ENCODE data around the gene CXCL17. TPM values are rescaled to one million over a fixed set of nuclear protein-coding genes. Genes with fewer than 3 reads are reported as not detected.

Gene CXCL17
- total and polyA plus RNA-seq, 7 donors: 0.05 to 0.11 TPM; not detected in 5

DNA sequence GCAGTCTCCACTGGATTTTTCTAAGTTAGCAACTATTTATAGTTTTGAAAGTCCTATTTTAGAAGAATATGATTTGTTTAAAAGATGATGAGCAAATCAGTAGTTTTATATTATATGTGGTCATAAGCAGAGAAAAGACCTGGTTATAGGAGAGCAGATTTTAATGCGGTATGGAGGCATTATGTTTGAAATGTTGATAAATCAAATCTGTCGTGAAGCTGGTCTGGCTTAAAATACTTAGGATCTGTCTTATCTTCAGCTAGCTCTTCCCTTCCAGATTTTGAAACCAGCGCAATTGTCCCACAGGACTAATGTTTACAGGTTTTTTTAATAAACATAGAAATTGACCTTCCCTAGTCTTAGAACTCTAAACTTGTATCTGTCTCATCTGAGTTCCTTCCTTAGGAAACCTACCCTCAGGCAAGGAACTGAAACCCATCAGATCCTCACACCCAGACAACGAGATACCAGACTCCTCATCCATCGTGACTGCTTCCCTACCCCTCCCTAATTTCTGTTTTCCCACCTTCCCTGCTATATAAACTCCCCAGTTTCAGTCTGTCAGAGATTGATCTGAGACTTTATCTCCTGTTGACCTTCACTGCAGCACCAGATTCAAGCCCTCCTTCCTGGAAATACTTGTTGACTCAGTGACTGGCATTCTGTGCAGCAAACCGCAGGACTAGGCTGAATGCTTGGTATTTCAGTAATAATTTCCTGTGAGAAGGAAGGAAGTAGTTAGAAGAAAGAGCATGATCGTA, 37.8 kb upstream of the CXCL17 start:
- Histone ChIP-seq H3K27ac (no peak overlapping the region), H3K36me3 (ENCODE audit: insufficient read depth in 1 of 2, low read depth in 1 of 2) (no peaks in the 10 kb centered on the region), H3K4me1 (no peaks in the 10 kb centered on the region), H3K27me3 (ENCODE audit: insufficient read depth in 3 of 3, low read length in 2 of 3) (no peaks in the 10 kb centered on the region), H3K9me3 (no peaks in the 10 kb centered on the region), H3K4me3 (no peak overlapping the region)
- WGBS, 3 donors: 56 to 58% (median 56%) methylated on average over 7 of the region's 7 CpGs
- no peak for ATAC-seq
- TF ChIP-seq, protein P1, sequence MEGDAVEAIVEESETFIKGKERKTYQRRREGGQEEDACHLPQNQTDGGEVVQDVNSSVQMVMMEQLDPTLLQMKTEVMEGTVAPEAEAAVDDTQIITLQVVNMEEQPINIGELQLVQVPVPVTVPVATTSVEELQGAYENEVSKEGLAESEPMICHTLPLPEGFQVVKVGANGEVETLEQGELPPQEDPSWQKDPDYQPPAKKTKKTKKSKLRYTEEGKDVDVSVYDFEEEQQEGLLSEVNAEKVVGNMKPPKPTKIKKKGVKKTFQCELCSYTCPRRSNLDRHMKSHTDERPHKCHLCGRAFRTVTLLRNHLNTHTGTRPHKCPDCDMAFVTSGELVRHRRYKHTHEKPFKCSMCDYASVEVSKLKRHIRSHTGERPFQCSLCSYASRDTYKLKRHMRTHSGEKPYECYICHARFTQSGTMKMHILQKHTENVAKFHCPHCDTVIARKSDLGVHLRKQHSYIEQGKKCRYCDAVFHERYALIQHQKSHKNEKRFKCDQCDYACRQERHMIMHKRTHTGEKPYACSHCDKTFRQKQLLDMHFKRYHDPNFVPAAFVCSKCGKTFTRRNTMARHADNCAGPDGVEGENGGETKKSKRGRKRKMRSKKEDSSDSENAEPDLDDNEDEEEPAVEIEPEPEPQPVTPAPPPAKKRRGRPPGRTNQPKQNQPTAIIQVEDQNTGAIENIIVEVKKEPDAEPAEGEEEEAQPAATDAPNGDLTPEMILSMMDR (IDR thresholded peaks at IDR 0.05): no peak
- intact Hi-C loops (cut with DNase I): no loop called here
- no peak for DNase-seq

DNA sequence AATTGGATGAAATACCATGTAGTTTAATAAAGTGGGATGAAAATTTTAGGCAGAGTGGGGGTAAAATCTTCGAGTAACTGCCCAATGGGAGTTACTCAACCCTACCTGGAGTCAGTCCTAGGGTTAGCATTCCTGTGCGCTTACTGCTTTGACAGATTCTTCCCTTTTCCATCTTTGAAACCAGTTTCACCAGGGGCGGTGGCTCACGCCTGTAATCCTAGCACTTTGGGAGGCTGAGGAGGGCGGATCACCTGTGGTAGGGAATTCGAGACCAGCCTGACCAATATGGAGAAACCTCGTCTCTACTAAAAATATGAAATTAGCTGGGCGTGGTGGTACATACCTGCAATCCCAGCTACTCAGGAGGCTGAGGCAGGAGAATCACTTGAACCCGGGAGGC, 37.0 kb upstream of the CXCL17 start:
- TF ChIP-seq, protein P1 (IDR thresholded peaks at IDR 0.05): no peak
- no peak overlapping the region for H3K27ac ChIP-seq
- H3K36me3 ChIP-seq (ENCODE audit: insufficient read depth in 1 of 2, low read depth in 1 of 2): no peaks in the 10 kb centered on the region
- no peak overlapping the region for H3K4me3 ChIP-seq
- H3K9me3 ChIP-seq: no peaks in the 10 kb centered on the region
- 86 to 90% (median 89%) methylated on average over 9 of the region's 9 CpGs for WGBS, 3 donors
- intact Hi-C loops (cut with DNase I): no loop called here
- DNase-seq: no peak
- ATAC-seq: no peak
- no peaks in the 10 kb centered on the region for H3K27me3 ChIP-seq (ENCODE audit: insufficient read depth in 3 of 3, low read length in 2 of 3)
- H3K4me1 ChIP-seq: no peaks in the 10 kb centered on the region

DNA sequence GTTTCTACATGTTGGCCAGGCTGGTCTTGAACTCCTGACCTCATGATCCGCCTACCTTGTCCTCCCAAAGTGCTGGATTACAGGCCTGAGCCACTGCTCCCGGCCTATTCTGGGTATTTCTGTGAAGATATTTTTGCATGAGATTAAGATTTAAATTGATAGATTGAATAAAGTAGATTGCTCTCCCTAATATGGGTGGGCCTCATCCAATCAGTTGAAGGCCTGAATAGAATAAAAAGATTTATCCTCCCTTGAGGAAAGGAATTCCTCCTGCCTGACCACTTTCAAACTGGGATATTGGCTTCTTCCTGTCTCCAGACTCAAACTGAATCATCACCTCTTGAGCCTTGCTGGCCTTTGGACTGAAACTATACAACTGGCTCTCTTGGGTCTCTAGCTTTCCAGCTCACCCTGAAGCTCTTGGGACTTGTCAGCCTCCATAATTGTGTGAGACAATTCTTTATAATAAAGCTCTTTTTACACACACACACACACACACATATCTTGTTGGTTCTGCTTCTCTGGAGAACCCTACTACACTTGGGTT, 36.1 kb upstream of the CXCL17 start:
- H3K27ac ChIP-seq: no peak overlapping the region
- H3K36me3 ChIP-seq (ENCODE audit: insufficient read depth in 1 of 2, low read depth in 1 of 2): no peaks in the 10 kb centered on the region
- H3K4me1 ChIP-seq: no peaks in the 10 kb centered on the region
- TF ChIP-seq, protein P1 (IDR thresholded peaks at IDR 0.05): no peak
- ATAC-seq (no peak), DNase-seq (no peak)
- H3K9me3 ChIP-seq: no peaks in the 10 kb centered on the region
- intact Hi-C loops (cut with DNase I): no loop called here
- no peaks in the 10 kb centered on the region for H3K27me3 ChIP-seq (ENCODE audit: insufficient read depth in 3 of 3, low read length in 2 of 3)
- whole genome bisulfite sequencing, 3 donors: 92 to 96% (median 95%) methylated on average over 2 of the region's 2 CpGs
- no peak overlapping the region for H3K4me3 ChIP-seq

DNA sequence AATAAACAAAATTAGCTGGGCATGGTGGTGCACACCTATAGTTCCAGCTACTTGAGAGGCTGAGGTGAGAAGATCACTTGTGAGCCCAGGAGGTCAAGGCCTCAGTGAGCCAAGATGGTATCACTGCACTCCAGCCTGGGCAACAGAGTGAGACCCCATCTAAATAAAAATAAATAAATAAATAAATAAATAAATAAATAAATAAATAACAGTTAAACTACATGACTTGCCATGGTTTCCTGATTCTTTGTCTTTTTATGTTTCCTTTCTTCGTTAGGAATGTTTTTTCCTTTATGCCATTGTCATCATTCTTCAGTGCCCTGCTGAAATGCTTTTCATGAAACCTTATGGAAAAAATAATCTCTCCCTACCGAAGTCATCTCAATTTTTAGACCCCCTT, 35.2 kb upstream of the CXCL17 start:
- no peaks in the 10 kb centered on the region for H3K4me1 ChIP-seq
- no peak for ATAC-seq
- H3K4me3 ChIP-seq: no peak overlapping the region
- intact Hi-C loops (cut with DNase I): no loop called here
- H3K9me3 ChIP-seq: no peaks in the 10 kb centered on the region
- H3K27me3 ChIP-seq (ENCODE audit: insufficient read depth in 3 of 3, low read length in 2 of 3): peaks cover 0 to 3% (median 0%) of the 10 kb centered on the region in 3 donors
- H3K36me3 ChIP-seq (ENCODE audit: insufficient read depth in 1 of 2, low read depth in 1 of 2): no peaks in the 10 kb centered on the region
- 87 to 90% (median 89%) methylated on average over 2 of the region's 2 CpGs for WGBS, 3 donors
- DNase-seq: no peak
- TF ChIP-seq, protein P1 (IDR thresholded peaks at IDR 0.05): no peak
- no peak overlapping the region for H3K27ac ChIP-seq

All from psoas muscle (tissue), 8 donors.